GM23338 (cell line): Measurements from ENCODE around the gene DLGAP3. TPM values are rescaled to one million over a fixed set of nuclear protein-coding genes. Genes with fewer than 3 reads are reported as not detected.

Experiments used
- ATAC-seq: fragments of 200-7000 bp; cut with Tn5 transposase; 3 replicates; pipeline ENCODE4 v1.9.1; 2020
- DNase-seq: peaks from one replicate; pipeline ENCODE4 v3.0.0-alpha.2; 2015; ENCODE audit warnings: low spot score
- H2AFZ ChIP-seq: fragments of 200-600 bp; sonication (generic); 2 replicates; pipeline ENCODE4 v1.8.0; 2016; ENCODE audit warnings: antibody characterized with exemption, mild to moderate bottlenecking, moderate library complexity
- H3F3A ChIP-seq: fragments of 200-600 bp; sonication (generic); replicated peaks from 2 replicates; pipeline ENCODE4 v1.8.0; 2017; ENCODE audit warnings: antibody characterized with exemption, mixed run types, low read depth
- H3K27ac ChIP-seq: fragments of 200-600 bp; sonication (generic); 2 replicates; pipeline ENCODE4 v1.6.1; 2016; ENCODE audit warnings: low read depth
- H3K27me3 ChIP-seq: fragments of 200-600 bp; sonication (generic); 2 replicates; pipeline ENCODE4 v1.8.0; 2016; ENCODE audit warnings: mild to moderate bottlenecking, mixed run types, moderate library complexity; ENCODE audit not compliant: insufficient read depth
- H3K36me3 ChIP-seq: fragments of 200-600 bp; sonication (generic); 2 replicates; pipeline ENCODE4 v1.8.0; 2016; ENCODE audit warnings: mild to moderate bottlenecking; ENCODE audit not compliant: insufficient read depth
- H3K4me1 ChIP-seq: fragments of 200-600 bp; sonication (generic); 2 replicates; pipeline ENCODE4 v1.8.0; 2016; ENCODE audit warnings: mild to moderate bottlenecking, moderate library complexity; ENCODE audit not compliant: insufficient read depth
- H3K4me2 ChIP-seq: fragments of 200-600 bp; sonication (generic); 2 replicates; pipeline ENCODE4 v1.7.1; 2017; ENCODE audit warnings: mixed run types
- H3K4me3 ChIP-seq: fragments of 200-600 bp; sonication (generic); 2 replicates; pipeline ENCODE4 v1.6.1; 2016; ENCODE audit warnings: mixed run types
- H3K79me2 ChIP-seq: fragments of 200-600 bp; sonication (generic); replicated peaks from 2 replicates; pipeline ENCODE4 v1.8.0; 2017; ENCODE audit warnings: mild to moderate bottlenecking; ENCODE audit not compliant: insufficient read depth
- H3K9me2 ChIP-seq: fragments of 200-600 bp; sonication (generic); 2 replicates; pipeline ENCODE4 v1.8.0; 2017; ENCODE audit not compliant: insufficient read depth
- H4K20me1 ChIP-seq: fragments of 200-600 bp; sonication (generic); replicated peaks from 2 replicates; pipeline ENCODE4 v1.8.0; 2017; ENCODE audit warnings: mild to moderate bottlenecking; ENCODE audit not compliant: insufficient read depth
- H3K27ac Mint-ChIP-seq: 2 replicates; pipeline ENCODE4 v1.8.0; 2020; ENCODE audit warnings: inconsistent platforms, mild to moderate bottlenecking, moderate library complexity, mixed read lengths
- H3K27me3 Mint-ChIP-seq: 3 replicates; pipeline ENCODE4 v1.8.0; 2022; ENCODE audit warnings: low read depth, mild to moderate bottlenecking, moderate library complexity, mixed read lengths, inconsistent platforms; ENCODE audit not compliant: insufficient read depth, poor library complexity
- H3K36me3 Mint-ChIP-seq: 3 replicates; pipeline ENCODE4 v1.8.0; 2021; ENCODE audit warnings: low read depth, mild to moderate bottlenecking, inconsistent platforms, moderate library complexity, mixed read lengths
- H3K4me1 Mint-ChIP-seq: 3 replicates; pipeline ENCODE4 v1.8.0; 2020; ENCODE audit warnings: mild to moderate bottlenecking, inconsistent platforms, mixed read lengths
- H3K4me3 Mint-ChIP-seq: 3 replicates; pipeline ENCODE4 v1.8.0; 2021; ENCODE audit warnings: moderate library complexity, mild to moderate bottlenecking, inconsistent platforms, mixed read lengths
- H3K9me3 Mint-ChIP-seq: 3 replicates; pipeline ENCODE4 v1.8.0; 2020; ENCODE audit warnings: moderate library complexity, mild to moderate bottlenecking, inconsistent platforms, mixed read lengths
- CREB1 ChIP-seq: fragments of 250-450 bp; sonication (Bioruptor Pico); IDR thresholded peaks from 2 replicates; pipeline ENCODE4 v1.5.0; 2020; ENCODE audit warnings: low read depth, mild to moderate bottlenecking, moderate library complexity
- CTCF ChIP-seq, 2 experiments: fragments of 200-600 bp in 1 of 2; sonication (generic) in 1 of 2; conservative IDR thresholded peaks; 2 replicates each; pipeline versions ENCODE4 v1.5.1 to v1.6.1; 2016 to 2017; ENCODE audit warnings: antibody characterized with exemption in 2 of 2, low read depth in 2 of 2, mild to moderate bottlenecking in 2 of 2, moderate library complexity in 1 of 2
- EZH2 ChIP-seq: fragments of 200-600 bp; sonication (generic); IDR thresholded peaks from one replicate; pipeline ENCODE4 v1.8.0; 2017; ENCODE audit warnings: antibody characterized with exemption, mild to moderate bottlenecking, low read depth; ENCODE audit not compliant: unreplicated experiment
- EZH2phosphoT487 ChIP-seq: fragments of 200-600 bp; sonication (generic); IDR thresholded peaks from one replicate; pipeline ENCODE4 v1.8.1; 2018; ENCODE audit warnings: antibody characterized with exemption; ENCODE audit not compliant: unreplicated experiment
- JUNB ChIP-seq: IDR thresholded peaks from one replicate; pipeline ENCODE4 v1.6.1; 2016; ENCODE audit warnings: antibody characterized with exemption; ENCODE audit not compliant: unreplicated experiment
- NANOG ChIP-seq: IDR thresholded peaks from 2 replicates; pipeline ENCODE4 v1.6.1; 2016; ENCODE audit warnings: antibody characterized with exemption, borderline replicate concordance
- POLR2AphosphoS5 ChIP-seq: IDR thresholded peaks from 2 replicates; pipeline ENCODE4 v1.6.1; 2016; ENCODE audit warnings: antibody characterized with exemption, low read depth
- REST ChIP-seq: IDR thresholded peaks from one replicate; pipeline ENCODE4 v1.6.1; 2018; ENCODE audit warnings: antibody characterized with exemption; ENCODE audit not compliant: unreplicated experiment
- STAT1 ChIP-seq: IDR thresholded peaks from one replicate; pipeline ENCODE4 v1.6.1; 2016; ENCODE audit warnings: antibody characterized with exemption; ENCODE audit not compliant: unreplicated experiment
- ZNF114 ChIP-seq: fragments of 250-450 bp; sonication (Bioruptor Pico); IDR thresholded peaks from 2 replicates; pipeline ENCODE4 v1.5.0; 2020; ENCODE audit warnings: mild to moderate bottlenecking, moderate library complexity
- ZNF331 ChIP-seq: fragments of 250-450 bp; sonication (Bioruptor Pico); IDR thresholded peaks from 2 replicates; pipeline ENCODE4 v1.5.0; 2020; ENCODE audit warnings: low read depth, mild to moderate bottlenecking, moderate library complexity
- polyA plus RNA-seq: library from polyadenylated mRNA; unstranded; fragments of >200 nt; fragmentation: Nextera tagmentation; extraction: Ambion mirVana; gene quantifications from 2 replicates; pipeline ENCODE4 v1.2.1, GENCODE V29; 2016
- total RNA-seq: library from RNA; depleted of rRNA; stranded (reverse); fragments of >200 nt; shearing (Covaris generic); gene quantifications from 2 replicates; pipeline ENCODE4 v1.2.3, GENCODE V29; 2014
- TF ChIP-seq, protein P1 (sequence below): fragments of 250-450 bp; sonication (Bioruptor Pico); IDR thresholded peaks from 2 replicates; pipeline ENCODE4 v1.5.0; 2020; ENCODE audit warnings: mild to moderate bottlenecking, moderate library complexity
- TF ChIP-seq, protein P2 (sequence below): IDR thresholded peaks from 2 replicates; pipeline ENCODE4 v1.6.1; 2016; ENCODE audit warnings: antibody characterized with exemption

DLGAP3 gene
- total and polyA plus RNA-seq, 2 experiments from 2014 or later = 7.1 to 13.7 TPM

- Histone ChIP-seq H3K79me2 (no peaks in the 10 kb centered on the region), H3K4me3 (no peak overlapping the region), H3K4me2 (no peak overlapping the region), H3F3A (no peaks in the 10 kb centered on the region), H3K4me1 (no peaks in the 10 kb centered on the region), H4K20me1 (no peaks in the 10 kb centered on the region), H3K27ac (no peak overlapping the region), H2AFZ (no peak overlapping the region), H3K36me3 (no peaks in the 10 kb centered on the region), H3K9me2 (no peaks in the 10 kb centered on the region), H3K27me3 (no peaks in the 10 kb centered on the region)
- Mint-ChIP-seq H3K9me3 (no peaks in the 10 kb centered on the region), H3K27ac (no peak overlapping the region), H3K36me3 (no peaks in the 10 kb centered on the region), H3K4me1 (no peaks in the 10 kb centered on the region), H3K4me3 (no peak overlapping the region), H3K27me3 (peaks cover 3% of the 10 kb centered on the region)
- DNase-seq = no peak
- no peak for ATAC-seq
- TF ChIP-seq POLR2AphosphoS5 (no peak), JUNB (no peak), NANOG (no peak), STAT1 (no peak), EZH2 (no peak), EZH2phosphoT487 (no peak), ZNF331 (CRISPR knock-in tag) (no peak), CTCF (conservative IDR thresholded peaks at IDR 0.05; ENCODE audit: low read depth in 2 of 2) (no peak), CREB1 (no peak), ZNF114 (no peak), REST (no peak)
- TF ChIP-seq, protein P1, sequence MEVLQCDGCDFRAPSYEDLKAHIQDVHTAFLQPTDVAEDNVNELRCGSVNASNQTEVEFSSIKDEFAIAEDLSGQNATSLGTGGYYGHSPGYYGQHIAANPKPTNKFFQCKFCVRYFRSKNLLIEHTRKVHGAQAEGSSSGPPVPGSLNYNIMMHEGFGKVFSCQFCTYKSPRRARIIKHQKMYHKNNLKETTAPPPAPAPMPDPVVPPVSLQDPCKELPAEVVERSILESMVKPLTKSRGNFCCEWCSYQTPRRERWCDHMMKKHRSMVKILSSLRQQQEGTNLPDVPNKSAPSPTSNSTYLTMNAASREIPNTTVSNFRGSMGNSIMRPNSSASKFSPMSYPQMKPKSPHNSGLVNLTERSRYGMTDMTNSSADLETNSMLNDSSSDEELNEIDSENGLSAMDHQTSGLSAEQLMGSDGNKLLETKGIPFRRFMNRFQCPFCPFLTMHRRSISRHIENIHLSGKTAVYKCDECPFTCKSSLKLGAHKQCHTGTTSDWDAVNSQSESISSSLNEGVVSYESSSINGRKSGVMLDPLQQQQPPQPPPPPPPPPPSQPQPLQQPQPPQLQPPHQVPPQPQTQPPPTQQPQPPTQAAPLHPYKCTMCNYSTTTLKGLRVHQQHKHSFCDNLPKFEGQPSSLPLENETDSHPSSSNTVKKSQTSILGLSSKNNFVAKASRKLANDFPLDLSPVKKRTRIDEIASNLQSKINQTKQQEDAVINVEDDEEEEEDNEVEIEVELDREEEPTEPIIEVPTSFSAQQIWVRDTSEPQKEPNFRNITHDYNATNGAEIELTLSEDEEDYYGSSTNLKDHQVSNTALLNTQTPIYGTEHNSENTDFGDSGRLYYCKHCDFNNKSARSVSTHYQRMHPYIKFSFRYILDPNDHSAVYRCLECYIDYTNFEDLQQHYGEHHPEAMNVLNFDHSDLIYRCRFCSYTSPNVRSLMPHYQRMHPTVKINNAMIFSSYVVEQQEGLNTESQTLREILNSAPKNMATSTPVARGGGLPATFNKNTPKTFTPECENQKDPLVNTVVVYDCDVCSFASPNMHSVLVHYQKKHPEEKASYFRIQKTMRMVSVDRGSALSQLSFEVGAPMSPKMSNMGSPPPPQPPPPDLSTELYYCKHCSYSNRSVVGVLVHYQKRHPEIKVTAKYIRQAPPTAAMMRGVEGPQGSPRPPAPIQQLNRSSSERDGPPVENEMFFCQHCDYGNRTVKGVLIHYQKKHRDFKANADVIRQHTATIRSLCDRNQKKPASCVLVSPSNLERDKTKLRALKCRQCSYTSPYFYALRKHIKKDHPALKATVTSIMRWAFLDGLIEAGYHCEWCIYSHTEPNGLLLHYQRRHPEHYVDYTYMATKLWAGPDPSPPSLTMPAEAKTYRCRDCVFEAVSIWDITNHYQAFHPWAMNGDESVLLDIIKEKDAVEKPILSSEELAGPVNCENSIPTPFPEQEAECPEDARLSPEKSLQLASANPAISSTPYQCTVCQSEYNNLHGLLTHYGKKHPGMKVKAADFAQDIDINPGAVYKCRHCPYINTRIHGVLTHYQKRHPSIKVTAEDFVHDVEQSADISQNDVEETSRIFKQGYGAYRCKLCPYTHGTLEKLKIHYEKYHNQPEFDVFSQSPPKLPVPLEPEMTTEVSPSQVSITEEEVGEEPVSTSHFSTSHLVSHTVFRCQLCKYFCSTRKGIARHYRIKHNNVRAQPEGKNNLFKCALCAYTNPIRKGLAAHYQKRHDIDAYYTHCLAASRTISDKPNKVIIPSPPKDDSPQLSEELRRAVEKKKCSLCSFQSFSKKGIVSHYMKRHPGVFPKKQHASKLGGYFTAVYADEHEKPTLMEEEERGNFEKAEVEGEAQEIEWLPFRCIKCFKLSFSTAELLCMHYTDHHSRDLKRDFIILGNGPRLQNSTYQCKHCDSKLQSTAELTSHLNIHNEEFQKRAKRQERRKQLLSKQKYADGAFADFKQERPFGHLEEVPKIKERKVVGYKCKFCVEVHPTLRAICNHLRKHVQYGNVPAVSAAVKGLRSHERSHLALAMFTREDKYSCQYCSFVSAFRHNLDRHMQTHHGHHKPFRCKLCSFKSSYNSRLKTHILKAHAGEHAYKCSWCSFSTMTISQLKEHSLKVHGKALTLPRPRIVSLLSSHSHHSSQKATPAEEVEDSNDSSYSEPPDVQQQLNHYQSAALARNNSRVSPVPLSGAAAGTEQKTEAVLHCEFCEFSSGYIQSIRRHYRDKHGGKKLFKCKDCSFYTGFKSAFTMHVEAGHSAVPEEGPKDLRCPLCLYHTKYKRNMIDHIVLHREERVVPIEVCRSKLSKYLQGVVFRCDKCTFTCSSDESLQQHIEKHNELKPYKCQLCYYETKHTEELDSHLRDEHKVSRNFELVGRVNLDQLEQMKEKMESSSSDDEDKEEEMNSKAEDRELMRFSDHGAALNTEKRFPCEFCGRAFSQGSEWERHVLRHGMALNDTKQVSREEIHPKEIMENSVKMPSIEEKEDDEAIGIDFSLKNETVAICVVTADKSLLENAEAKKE (CRISPR knock-in tag) = no peak
- TF ChIP-seq, protein P2, sequence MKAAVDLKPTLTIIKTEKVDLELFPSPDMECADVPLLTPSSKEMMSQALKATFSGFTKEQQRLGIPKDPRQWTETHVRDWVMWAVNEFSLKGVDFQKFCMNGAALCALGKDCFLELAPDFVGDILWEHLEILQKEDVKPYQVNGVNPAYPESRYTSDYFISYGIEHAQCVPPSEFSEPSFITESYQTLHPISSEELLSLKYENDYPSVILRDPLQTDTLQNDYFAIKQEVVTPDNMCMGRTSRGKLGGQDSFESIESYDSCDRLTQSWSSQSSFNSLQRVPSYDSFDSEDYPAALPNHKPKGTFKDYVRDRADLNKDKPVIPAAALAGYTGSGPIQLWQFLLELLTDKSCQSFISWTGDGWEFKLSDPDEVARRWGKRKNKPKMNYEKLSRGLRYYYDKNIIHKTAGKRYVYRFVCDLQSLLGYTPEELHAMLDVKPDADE = no peak
Measured at GRCh38 chr1:34828611-34829010, 100.8 kb downstream of the DLGAP3 start.
